Measurements from ENCODE around the gene RPS5.

- TF ChIP-seq, protein P1, sequence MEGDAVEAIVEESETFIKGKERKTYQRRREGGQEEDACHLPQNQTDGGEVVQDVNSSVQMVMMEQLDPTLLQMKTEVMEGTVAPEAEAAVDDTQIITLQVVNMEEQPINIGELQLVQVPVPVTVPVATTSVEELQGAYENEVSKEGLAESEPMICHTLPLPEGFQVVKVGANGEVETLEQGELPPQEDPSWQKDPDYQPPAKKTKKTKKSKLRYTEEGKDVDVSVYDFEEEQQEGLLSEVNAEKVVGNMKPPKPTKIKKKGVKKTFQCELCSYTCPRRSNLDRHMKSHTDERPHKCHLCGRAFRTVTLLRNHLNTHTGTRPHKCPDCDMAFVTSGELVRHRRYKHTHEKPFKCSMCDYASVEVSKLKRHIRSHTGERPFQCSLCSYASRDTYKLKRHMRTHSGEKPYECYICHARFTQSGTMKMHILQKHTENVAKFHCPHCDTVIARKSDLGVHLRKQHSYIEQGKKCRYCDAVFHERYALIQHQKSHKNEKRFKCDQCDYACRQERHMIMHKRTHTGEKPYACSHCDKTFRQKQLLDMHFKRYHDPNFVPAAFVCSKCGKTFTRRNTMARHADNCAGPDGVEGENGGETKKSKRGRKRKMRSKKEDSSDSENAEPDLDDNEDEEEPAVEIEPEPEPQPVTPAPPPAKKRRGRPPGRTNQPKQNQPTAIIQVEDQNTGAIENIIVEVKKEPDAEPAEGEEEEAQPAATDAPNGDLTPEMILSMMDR (IDR thresholded peaks at IDR 0.05; ENCODE audit: low read depth, low read length): no peak
- no peak for TF ChIP-seq EZH2phosphoT487 (IDR thresholded peaks at IDR 0.05; ENCODE audit: low read depth)
Measured at GRCh38 chr19:58379246-58379645, 7.8 kb upstream of the RPS5 start.

All from OCI-LY3 (cell line).